HG03095 (cell line): Measurements from ENCODE around the gene CYFIP2.
"Not testable (repeated sequence)": the region's sequence is repeated elsewhere in the genome, so short reads cannot be mapped to it uniquely, and the experiment has no call there.

ENCODE experiments used
- ATAC-seq: cut with Tn5 transposase; IDR thresholded peaks from one replicate; pipeline ENCODE4 v1.9.1; 2021; ENCODE audit warnings: moderate library complexity; ENCODE audit not compliant: unreplicated experiment

Gene CYFIP2

DNA sequence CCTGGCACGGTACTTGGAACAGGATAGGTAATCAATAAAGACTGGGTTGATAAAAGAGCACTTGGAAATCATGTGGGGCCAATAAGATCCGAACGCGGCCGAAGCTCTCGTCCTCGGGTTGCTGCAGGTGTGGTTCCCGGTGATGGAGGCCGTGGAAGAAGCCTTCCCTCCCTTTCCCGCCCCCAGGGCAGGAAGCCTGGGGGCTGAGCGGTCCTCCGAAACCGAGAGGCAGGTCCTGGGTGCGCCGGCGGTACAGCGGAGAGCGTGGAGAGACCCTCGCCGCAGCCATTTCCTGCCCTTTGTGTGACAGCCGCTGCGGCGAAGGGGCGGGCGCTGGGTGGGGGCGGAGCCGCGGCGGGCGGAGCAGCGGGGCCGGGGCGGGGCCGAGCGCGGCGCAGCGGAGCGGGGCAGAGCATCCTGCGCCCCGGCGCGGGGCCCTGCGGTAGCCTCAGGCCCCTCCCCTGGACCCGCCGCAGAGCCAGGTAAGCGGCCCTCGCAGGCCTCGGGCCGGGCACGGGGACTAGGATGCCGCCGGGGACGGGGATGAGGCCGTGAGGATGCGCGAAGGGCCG is at the start of gene CYFIP2:
TSS of gene CYFIP2 (plus strand) at position 410 of the 572 bp plus-strand sequence. CDS start 19,239 bp downstream, outside the sequence.
- ATAC-seq, result peak; percentile 73

- ATAC-seq, result no peak
Observed at GRCh38 chr5:157216391-157217142, 49.4 kb upstream of the CYFIP2 start.

DNA sequence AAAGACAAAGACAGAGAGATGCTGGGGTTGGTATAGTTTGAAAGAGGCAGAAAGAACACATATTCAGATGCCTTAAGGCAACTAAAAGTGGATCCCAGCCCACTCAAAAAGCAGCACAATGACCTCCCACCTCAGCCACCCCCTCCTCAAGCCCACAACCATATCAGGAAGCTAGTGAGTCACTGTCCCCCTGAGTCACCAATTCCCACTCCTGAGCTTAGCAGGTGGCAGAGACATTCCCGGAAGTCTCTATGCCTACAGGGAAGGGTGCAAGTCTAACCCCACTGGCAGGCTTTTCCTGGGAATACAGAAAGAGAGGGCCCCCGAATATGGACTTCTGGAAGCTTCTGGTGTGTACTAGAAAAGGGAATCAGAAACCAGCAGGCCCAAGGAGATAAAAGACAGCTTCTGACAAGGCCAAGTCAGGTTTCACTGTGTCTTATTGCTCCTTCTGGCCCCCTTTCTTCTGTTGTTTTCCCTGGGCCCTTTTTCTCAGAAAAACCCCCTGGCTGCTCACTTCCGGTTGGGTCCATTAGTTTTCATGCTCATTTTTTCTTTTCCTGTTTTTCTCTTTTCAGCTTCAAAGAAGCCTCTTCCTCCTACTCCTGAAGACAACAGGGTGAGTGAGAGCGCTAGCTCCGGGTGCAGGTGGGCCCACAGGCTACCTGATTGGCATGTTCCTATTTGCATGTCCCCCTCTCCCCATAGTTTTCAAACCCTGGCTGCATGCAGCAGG is 48.5 kb upstream of the CYFIP2 start:
- no peak for ATAC-seq

DNA sequence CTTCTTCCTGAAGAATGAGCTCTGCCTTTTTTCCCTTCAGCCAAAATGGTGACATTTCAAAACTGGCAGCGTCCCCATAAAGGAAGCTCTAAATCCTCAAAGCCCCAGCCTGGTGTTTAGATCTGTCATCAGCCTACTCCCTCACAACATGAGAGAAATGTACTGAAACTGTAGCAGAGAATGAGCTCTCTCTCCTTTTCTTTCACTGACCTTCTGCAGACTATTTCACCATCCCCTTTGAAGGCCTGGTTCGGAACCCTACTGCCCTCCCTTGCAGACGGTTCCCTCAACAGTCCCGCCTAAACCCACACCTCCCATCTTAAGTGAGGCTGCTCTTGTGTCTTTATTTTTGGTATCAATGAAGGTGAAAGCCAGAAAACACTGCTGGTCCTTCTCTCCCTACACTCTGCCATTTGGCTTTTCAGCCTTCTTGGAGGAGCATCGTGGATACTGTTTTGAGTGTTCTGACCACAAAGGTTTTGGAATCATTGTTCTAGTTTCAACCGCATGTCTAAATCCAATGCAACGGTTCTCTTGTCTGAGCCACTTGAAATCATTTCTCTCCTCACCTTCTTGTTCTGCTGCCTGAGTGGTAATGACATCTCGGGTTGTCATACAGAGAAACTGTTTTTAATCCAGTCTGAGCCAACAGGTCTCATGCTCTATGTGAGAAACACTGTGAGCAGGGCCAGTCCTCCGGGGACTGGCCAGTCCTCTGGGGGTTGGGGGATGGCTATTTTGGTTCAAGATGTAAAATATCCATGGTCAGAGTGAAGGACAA is 46.2 kb upstream of the CYFIP2 start:
- peak; percentile 51 for ATAC-seq

- no peak for ATAC-seq
Observed at GRCh38 chr5:157221959-157222358, 44.0 kb upstream of the CYFIP2 start.

DNA sequence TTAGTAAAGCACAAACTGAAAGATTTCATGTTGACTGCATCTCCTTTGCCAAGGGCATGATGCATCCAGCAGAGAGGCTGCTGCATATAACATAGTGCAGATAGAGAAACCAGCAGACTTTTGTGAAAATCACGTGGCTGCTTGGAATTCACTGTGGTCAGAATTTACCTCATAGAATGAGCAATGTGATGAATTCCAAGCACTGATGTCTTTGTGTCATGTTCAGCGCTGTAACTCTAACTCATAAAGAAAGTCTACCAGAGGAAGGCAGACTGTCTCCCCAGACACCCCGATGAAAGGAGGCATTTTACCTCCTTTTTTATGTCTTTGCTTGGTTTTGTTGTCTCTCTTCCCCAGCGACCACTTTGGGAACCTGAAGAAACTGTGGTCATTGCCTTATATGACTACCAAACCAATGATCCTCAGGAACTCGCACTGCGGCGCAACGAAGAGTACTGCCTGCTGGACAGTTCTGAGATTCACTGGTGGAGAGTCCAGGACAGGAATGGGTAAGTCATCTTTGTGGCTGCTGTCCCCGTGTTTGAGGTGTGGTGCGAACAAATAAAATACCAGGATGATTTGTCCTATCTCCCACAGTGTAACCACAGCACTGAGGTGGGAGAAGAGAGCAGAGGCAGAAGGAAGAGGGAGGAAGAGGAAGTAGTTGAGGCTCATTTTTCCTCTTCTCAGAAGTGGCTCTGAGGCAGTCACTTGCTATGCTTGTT is 43.3 kb upstream of the CYFIP2 start:
- no peak for ATAC-seq

GRCh38 chr5:157225469-157226422 is 40.2 kb upstream of the CYFIP2 start:
- ATAC-seq, result no peak

GRCh38 chr5:157230610-157231009 is 35.3 kb upstream of the CYFIP2 start:
- ATAC-seq, result no peak

DNA sequence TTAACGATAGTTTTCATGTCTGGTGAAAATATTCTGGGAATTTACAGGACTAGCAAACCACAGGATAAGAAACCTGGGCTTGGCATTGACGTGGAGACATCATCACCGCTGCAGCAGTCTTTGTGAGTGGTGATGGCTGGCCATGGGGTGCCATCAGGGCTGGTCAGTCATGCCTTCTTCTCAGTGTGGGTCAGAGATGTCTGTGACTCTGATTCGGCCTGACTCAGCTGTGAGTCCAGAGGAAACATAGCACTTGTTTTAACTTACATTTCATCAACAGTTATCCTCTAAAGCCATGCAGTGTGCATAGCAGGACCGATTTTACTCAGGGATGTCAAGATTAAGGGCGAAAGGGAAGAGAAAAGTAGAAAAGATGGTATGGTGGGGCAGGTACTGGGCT is 33.2 kb upstream of the CYFIP2 start:
- ATAC-seq, result no peak

DNA sequence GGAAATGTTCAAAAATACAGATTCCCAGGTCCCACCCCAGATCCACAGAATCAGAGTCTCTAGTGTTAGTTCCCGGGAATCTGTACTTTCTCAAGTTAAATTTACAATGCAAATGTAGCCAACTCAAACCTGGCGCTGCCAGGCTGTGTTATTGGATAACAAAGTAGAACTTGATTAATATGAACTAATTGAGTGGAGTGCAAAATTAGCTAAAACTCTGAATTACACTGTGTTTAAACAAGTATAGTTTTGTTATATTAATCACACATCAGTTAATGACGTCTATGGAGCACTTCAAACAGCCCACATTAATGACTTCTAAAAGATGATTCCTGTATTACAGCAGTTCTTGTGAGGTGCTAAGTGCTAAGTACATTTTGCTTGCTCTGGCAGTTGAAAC is 32.4 kb upstream of the CYFIP2 start:
- ATAC-seq, result no peak

DNA sequence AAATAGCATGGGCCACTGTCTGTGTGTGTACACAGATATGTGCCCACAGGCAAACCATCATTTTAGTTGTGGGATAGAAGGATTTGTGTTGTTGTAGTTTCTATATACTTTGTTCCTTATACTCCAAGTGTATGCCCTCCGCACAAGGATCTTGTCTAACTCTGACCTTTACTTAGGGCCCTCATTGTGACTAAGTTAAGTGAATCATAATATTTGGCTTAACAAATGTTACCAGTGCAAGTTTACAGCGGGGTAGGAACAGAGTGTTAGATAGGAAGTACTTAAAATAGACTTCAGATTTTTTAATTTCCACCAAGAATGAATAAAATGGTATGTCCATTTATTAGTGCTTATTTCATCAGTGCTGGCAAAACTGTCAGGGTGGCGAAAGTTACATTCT is 29.5 kb upstream of the CYFIP2 start:
- ATAC-seq, result no peak

- no peak for ATAC-seq
Observed at GRCh38 chr5:157241483-157241882, 24.4 kb upstream of the CYFIP2 start.

- ATAC-seq, result not testable (repeated sequence)
Observed at GRCh38 chr5:157244704-157245103, 21.2 kb upstream of the CYFIP2 start.

DNA sequence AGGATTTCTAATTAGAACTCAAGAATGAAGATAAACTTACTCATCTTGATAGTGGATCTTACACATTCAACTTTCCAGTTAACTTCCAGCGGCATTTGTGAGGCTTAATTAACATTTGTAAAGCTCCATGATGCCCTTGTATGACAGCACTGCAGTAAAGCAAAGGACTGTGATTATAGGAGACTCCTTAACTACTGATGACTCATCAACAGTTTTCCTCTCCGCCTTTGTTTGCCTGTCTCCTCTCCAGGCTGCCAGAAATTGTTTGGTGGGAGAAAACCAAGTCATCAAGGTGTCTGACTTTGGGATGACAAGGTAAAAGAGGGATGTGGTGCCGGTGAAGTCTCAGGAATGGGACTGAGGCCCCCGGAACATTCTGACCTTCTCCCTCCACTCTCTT is 20.4 kb upstream of the CYFIP2 start:
- no peak for ATAC-seq

DNA sequence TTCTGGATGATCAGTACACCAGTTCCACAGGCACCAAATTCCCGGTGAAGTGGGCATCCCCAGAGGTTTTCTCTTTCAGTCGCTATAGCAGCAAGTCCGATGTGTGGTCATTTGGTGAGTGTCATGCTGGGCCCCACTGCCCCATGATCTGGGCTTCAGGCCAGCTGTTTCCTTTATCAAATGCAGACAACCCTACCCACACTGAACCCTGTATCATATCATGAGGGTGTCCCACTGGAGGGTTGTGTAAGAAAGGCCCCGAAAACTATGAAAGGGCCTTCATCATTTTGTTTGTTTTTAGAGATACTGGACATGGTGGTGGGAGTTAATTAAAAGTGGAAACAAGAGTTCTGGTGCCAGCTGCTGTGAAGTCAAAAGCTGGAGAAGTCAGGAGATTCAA is 20.0 kb upstream of the CYFIP2 start:
- ATAC-seq, result no peak

- no peak for ATAC-seq
Observed at GRCh38 chr5:157247267-157247666, 18.7 kb upstream of the CYFIP2 start.

- ATAC-seq, result no peak
Observed at GRCh38 chr5:157248821-157249470, 17.0 kb upstream of the CYFIP2 start.

- ATAC-seq, result peak; percentile 95
Observed at GRCh38 chr5:157252711-157253465, 13.0 kb upstream of the CYFIP2 start.
